Progenitor cell of endocrine pancreas (in vitro differentiated cells): ENCODE results near the gene PADI2. TPM values are rescaled to one million over a fixed set of nuclear protein-coding genes. Genes with fewer than 3 reads are reported as not detected.

Source experiments
- DNase-seq: peaks from one replicate; pipeline ENCODE4 v3.0.0; 2021; ENCODE audit warnings: low spot score; ENCODE audit not compliant: unreplicated experiment
- H3K27ac Mint-ChIP-seq: 2 replicates; pipeline ENCODE4 v1.8.0; 2021; ENCODE audit warnings: mild to moderate bottlenecking, moderate library complexity, mixed read lengths
- H3K27me3 Mint-ChIP-seq: 2 replicates; pipeline ENCODE4 v1.8.0; 2021; ENCODE audit warnings: mixed read lengths
- H3K36me3 Mint-ChIP-seq: 2 replicates; pipeline ENCODE4 v1.8.0; 2022; ENCODE audit warnings: mixed read lengths; ENCODE audit not compliant: insufficient read depth
- H3K4me1 Mint-ChIP-seq: 2 replicates; pipeline ENCODE4 v1.8.0; 2021; ENCODE audit warnings: low read depth, mixed read lengths
- H3K4me3 Mint-ChIP-seq: 2 replicates; pipeline ENCODE4 v1.8.0; 2021; ENCODE audit warnings: low read depth, mild to moderate bottlenecking, moderate library complexity, mixed read lengths
- H3K9me3 Mint-ChIP-seq: 2 replicates; pipeline ENCODE4 v1.8.0; 2021; ENCODE audit warnings: low read depth, mixed read lengths
- CTCF ChIP-seq: fragments of 200-600 bp; sonication (generic); IDR thresholded peaks from one replicate; pipeline ENCODE4 v1.5.0; 2021; ENCODE audit warnings: antibody characterized with exemption, mild to moderate bottlenecking; ENCODE audit not compliant: unreplicated experiment
- total RNA-seq: library from RNA; stranded (reverse); gene quantifications from 2 replicates; pipeline ENCODE4 v1.2.1, GENCODE V29; 2021

PADI2 gene
- total RNA-seq, 1 donor from 2014 or later: 0.50 TPM

GRCh38 chr1:17099616-17100340 lies 19.5 kb downstream of the PADI2 start:
- no peak for DNase-seq
- Mint-ChIP-seq H3K9me3 (no peaks in the 10 kb centered on the region), H3K36me3 (no peaks in the 10 kb centered on the region), H3K27ac (no peak overlapping the region), H3K4me3 (no peak overlapping the region), H3K27me3 (peaks cover 11% of the 10 kb centered on the region), H3K4me1 (no peaks in the 10 kb centered on the region)
- no peak for TF ChIP-seq CTCF

GRCh38 chr1:17098446-17099317 lies 20.6 kb downstream of the PADI2 start:
- H3K4me1 Mint-ChIP-seq: no peaks in the 10 kb centered on the region
- no peaks in the 10 kb centered on the region for H3K9me3 Mint-ChIP-seq
- no peak overlapping the region for H3K27ac Mint-ChIP-seq
- no peaks in the 10 kb centered on the region for H3K36me3 Mint-ChIP-seq
- no peak for DNase-seq
- H3K4me3 Mint-ChIP-seq: no peak overlapping the region
- H3K27me3 Mint-ChIP-seq: peaks cover 11% of the 10 kb centered on the region
- no peak for TF ChIP-seq CTCF

- H3K4me1 Mint-ChIP-seq: no peaks in the 10 kb centered on the region
- H3K4me3 Mint-ChIP-seq: no peak overlapping the region
- no peak for DNase-seq
- H3K36me3 Mint-ChIP-seq: no peaks in the 10 kb centered on the region
- H3K9me3 Mint-ChIP-seq: no peaks in the 10 kb centered on the region
- H3K27ac Mint-ChIP-seq: no peak overlapping the region
- peaks cover 11% of the 10 kb centered on the region for H3K27me3 Mint-ChIP-seq
- TF ChIP-seq CTCF: no peak
Measured at GRCh38 chr1:17097787-17098186, 21.5 kb downstream of the PADI2 start.

- no peak for DNase-seq
- no peak overlapping the region for H3K27ac Mint-ChIP-seq
- no peak for TF ChIP-seq CTCF
- no peaks in the 10 kb centered on the region for H3K4me1 Mint-ChIP-seq
- no peaks in the 10 kb centered on the region for H3K9me3 Mint-ChIP-seq
- H3K36me3 Mint-ChIP-seq: no peaks in the 10 kb centered on the region
- H3K4me3 Mint-ChIP-seq: no peak overlapping the region
- peaks cover 11% of the 10 kb centered on the region for H3K27me3 Mint-ChIP-seq
Measured at GRCh38 chr1:17097147-17097546, 22.1 kb downstream of the PADI2 start.

- H3K36me3 Mint-ChIP-seq: no peaks in the 10 kb centered on the region
Measured at GRCh38 chr1:17096584-17096983, 22.7 kb downstream of the PADI2 start.

More at GRCh38 chr1:17096584-17096983, 22.7 kb downstream of the PADI2 start:
- Mint-ChIP-seq H3K27ac (no peak overlapping the region), H3K9me3 (no peaks in the 10 kb centered on the region), H3K27me3 (peaks cover 12% of the 10 kb centered on the region), H3K4me3 (no peak overlapping the region), H3K4me1 (no peaks in the 10 kb centered on the region)
- no peak for TF ChIP-seq CTCF
- DNase-seq: no peak
